DMS 273 treated with DMSO at 0.1 percent for 48 hours (cell line): ENCODE measurements around the gene INO80.

Experiments
- DNase-seq: peaks from one replicate; lab custom pipeline; 2025; lab: John Stamatoyannopoulos, UW

INO80 gene

GRCh38 chr15:41001524-41002214, 114.4 kb downstream of the INO80 start:
- no peak for DNase-seq

- DNase-seq: no peak
Observed at GRCh38 chr15:40999190-40999589, 116.9 kb downstream of the INO80 start.

- DNase-seq: no peak
Observed at GRCh38 chr15:40995656-40996055, 120.4 kb downstream of the INO80 start.

- no peak for DNase-seq
Observed at GRCh38 chr15:40992825-40993224, 123.3 kb downstream of the INO80 start.

GRCh38 chr15:40992241-40992741, 123.8 kb downstream of the INO80 start:
- DNase-seq: no peak

- no peak for DNase-seq
Observed at GRCh38 chr15:40991355-40991754, 124.7 kb downstream of the INO80 start.

- no peak for DNase-seq
Observed at GRCh38 chr15:40990789-40991188, 125.3 kb downstream of the INO80 start.

- no peak for DNase-seq
Observed at GRCh38 chr15:40990080-40990479, 126.0 kb downstream of the INO80 start.

GRCh38 chr15:40988156-40988555, 127.9 kb downstream of the INO80 start:
- no peak for DNase-seq

- no peak for DNase-seq
Observed at GRCh38 chr15:40986820-40987219, 129.3 kb downstream of the INO80 start.

- DNase-seq: no peak
Observed at GRCh38 chr15:40985541-40986330, 130.3 kb downstream of the INO80 start.

GRCh38 chr15:40984964-40985363, 131.1 kb downstream of the INO80 start:
- no peak for DNase-seq

GRCh38 chr15:40984406-40984805, 131.7 kb downstream of the INO80 start:
- no peak for DNase-seq

- DNase-seq: no peak
Observed at GRCh38 chr15:40982855-40983254, 133.2 kb downstream of the INO80 start.

GRCh38 chr15:40981186-40981585, 134.9 kb downstream of the INO80 start:
- no peak for DNase-seq

- no peak for DNase-seq
Observed at GRCh38 chr15:40978562-40978961, 137.5 kb downstream of the INO80 start.

- DNase-seq: no peak
Observed at GRCh38 chr15:40978141-40978540, 137.9 kb downstream of the INO80 start.

GRCh38 chr15:40976819-40977218, 139.3 kb downstream of the INO80 start:
- no peak for DNase-seq

GRCh38 chr15:40974879-40975278, 141.2 kb downstream of the INO80 start:
- DNase-seq: no peak

GRCh38 chr15:40969363-40969762, 146.7 kb downstream of the INO80 start:
- DNase-seq: no peak

GRCh38 chr15:40968290-40969085, 147.6 kb downstream of the INO80 start:
- no peak for DNase-seq

- no peak for DNase-seq
Observed at GRCh38 chr15:40964634-40965033, 151.4 kb downstream of the INO80 start.

GRCh38 chr15:40964006-40964405, 152.1 kb downstream of the INO80 start:
- no peak for DNase-seq
